ENCODE measurements around the gene ELMO1.

DNA sequence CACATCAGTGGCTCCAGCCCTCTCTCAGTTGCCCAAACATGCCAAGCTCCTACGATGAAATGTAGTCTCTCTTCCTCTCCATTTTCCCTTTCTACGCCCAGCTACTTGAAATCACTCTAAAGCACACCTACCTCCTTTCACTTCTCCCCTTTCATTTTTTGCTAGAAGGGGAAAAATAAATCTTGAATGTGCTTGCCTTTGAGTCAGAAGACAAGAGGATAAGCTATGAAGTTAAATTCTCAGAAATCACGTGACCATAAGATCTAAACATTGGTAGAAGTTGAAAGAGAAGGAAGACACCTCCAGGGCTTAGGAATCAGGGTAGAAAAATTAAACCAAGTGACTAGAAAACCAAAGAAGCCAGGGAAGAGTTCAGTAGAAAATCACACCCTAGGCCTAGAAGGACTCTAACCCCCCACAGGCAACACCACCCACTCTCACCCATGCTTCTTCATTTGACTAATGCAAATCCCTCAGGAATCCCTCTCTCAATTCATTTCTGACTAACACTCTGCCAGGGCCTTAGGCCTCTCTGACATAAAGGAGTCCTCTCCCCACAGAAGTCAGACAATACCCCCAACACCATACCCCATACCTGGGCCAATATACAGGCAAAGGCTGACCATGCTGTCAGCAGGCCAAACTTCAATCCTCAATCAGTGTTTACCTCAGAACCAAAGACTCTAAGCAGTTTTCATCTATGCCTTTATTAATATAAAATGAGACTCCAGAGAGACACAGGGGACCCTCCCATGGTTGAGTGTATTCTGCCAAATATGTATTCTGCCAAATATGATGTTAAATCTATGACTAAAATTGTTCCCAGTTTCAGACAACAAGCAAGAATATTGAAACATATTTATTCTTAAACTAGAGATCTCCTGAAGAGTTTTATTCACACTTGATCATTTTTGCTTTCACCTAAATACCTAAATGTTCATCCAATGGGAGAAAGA, 84.8 kb downstream of the ELMO1 start:
- no peak for TF ChIP-seq CEBPB (IDR thresholded peaks at IDR 0.05)
- TF ChIP-seq, protein P1, sequence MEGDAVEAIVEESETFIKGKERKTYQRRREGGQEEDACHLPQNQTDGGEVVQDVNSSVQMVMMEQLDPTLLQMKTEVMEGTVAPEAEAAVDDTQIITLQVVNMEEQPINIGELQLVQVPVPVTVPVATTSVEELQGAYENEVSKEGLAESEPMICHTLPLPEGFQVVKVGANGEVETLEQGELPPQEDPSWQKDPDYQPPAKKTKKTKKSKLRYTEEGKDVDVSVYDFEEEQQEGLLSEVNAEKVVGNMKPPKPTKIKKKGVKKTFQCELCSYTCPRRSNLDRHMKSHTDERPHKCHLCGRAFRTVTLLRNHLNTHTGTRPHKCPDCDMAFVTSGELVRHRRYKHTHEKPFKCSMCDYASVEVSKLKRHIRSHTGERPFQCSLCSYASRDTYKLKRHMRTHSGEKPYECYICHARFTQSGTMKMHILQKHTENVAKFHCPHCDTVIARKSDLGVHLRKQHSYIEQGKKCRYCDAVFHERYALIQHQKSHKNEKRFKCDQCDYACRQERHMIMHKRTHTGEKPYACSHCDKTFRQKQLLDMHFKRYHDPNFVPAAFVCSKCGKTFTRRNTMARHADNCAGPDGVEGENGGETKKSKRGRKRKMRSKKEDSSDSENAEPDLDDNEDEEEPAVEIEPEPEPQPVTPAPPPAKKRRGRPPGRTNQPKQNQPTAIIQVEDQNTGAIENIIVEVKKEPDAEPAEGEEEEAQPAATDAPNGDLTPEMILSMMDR (IDR thresholded peaks at IDR 0.05): no peak
- TF ChIP-seq, protein P2, sequence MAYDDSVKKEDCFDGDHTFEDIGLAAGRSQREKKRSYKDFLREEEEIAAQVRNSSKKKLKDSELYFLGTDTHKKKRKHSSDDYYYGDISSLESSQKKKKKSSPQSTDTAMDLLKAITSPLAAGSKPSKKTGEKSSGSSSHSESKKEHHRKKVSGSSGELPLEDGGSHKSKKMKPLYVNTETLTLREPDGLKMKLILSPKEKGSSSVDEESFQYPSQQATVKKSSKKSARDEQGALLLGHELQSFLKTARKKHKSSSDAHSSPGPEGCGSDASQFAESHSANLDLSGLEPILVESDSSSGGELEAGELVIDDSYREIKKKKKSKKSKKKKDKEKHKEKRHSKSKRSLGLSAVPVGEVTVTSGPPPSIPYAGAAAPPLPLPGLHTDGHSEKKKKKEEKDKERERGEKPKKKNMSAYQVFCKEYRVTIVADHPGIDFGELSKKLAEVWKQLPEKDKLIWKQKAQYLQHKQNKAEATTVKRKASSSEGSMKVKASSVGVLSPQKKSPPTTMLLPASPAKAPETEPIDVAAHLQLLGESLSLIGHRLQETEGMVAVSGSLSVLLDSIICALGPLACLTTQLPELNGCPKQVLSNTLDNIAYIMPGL (CRISPR knock-in tag; IDR thresholded peaks at IDR 0.05; ENCODE audit: borderline replicate concordance): no peak
- TF ChIP-seq, protein P3, sequence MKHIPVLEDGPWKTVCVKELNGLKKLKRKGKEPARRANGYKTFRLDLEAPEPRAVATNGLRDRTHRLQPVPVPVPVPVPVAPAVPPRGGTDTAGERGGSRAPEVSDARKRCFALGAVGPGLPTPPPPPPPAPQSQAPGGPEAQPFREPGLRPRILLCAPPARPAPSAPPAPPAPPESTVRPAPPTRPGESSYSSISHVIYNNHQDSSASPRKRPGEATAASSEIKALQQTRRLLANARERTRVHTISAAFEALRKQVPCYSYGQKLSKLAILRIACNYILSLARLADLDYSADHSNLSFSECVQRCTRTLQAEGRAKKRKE (CRISPR knock-in tag; IDR thresholded peaks at IDR 0.05; ENCODE audit: low read depth): no peak
- no peak for TF ChIP-seq POLR2A (IDR thresholded peaks at IDR 0.05; ENCODE audit: low read length)

Measured in A549 (cell line).